SK-N-SH (cell line): Measurements from ENCODE around the gene EXOC7. TPM values are rescaled to one million over a fixed set of nuclear protein-coding genes. Genes with fewer than 3 reads are reported as not detected.

Experiments
- CTCF ChIA-PET: fragments of 300-600, 350-600 bp; formaldehyde crosslinking; extraction: SDS; loops from one replicate; lab custom pipeline; 2021; lab: Yijun Ruan, JAX
- POLR2A ChIA-PET: fragments of 350-600 bp; sonication (Branson Sonifier 250); formaldehyde crosslinking; extraction: SDS; loops from one replicate; lab custom pipeline; 2020; ENCODE audit warnings: antibody characterized with exemption, inconsistent platforms; lab: Yijun Ruan, JAX
- DNase-seq: peaks from one replicate; pipeline ENCODE4 v3.0.0; 2012
- H2AFZ ChIP-seq: fragments of 200-600 bp; sonication (generic); 2 replicates; pipeline ENCODE4 v1.8.1; 2016; ENCODE audit warnings: antibody characterized with exemption, mild to moderate bottlenecking, low read depth
- H3F3A ChIP-seq: fragments of 200-600 bp; sonication (generic); replicated peaks from 2 replicates; pipeline ENCODE3; 2016; ENCODE audit warnings: antibody characterized with exemption, mild to moderate bottlenecking; ENCODE audit not compliant: insufficient read depth
- H3K27ac ChIP-seq, 2 experiments: fragments of 200-500 bp in 1 of 2; fragments of 200-600 bp in 1 of 2; sonication (Bioruptor generic) in 1 of 2; sonication (generic), shearing (Covaris generic) in 1 of 2; 2 replicates each; pipeline versions ENCODE4 v1.5.1 to v1.6.1; 2014 to 2016; ENCODE audit warnings: low read depth in 2 of 2, inconsistent platforms in 1 of 2, low read length in 1 of 2, mild to moderate bottlenecking in 1 of 2, mixed read lengths in 1 of 2
- H3K27me3 ChIP-seq: fragments of 200-600 bp; sonication (generic), shearing (Covaris generic); 2 replicates; pipeline ENCODE4 v1.6.1; 2016; ENCODE audit warnings: mixed run types; ENCODE audit not compliant: insufficient read depth
- H3K36me3 ChIP-seq, 2 experiments: fragments of 200-500 bp in 1 of 2; fragments of 200-600 bp in 1 of 2; sonication (Bioruptor generic) in 1 of 2; sonication (generic) in 1 of 2; replicated peaks in 1 of 2; 2 replicates each; pipeline versions ENCODE3 to v1.5.1; 2014 to 2016; ENCODE audit warnings: low read length in 1 of 2, mild to moderate bottlenecking in 1 of 2; ENCODE audit not compliant: insufficient read depth in 2 of 2, control insufficient read depth in 1 of 2
- H3K4me1 ChIP-seq, 2 experiments: fragments of 200-500 bp in 1 of 2; fragments of 200-600 bp in 1 of 2; sonication (Bioruptor generic) in 1 of 2; sonication (generic), shearing (Covaris generic) in 1 of 2; 2 replicates each; pipeline versions ENCODE4 v1.5.1 to v1.6.1; 2014 to 2016; ENCODE audit warnings: low read depth in 1 of 2, low read length in 1 of 2, mixed run types in 1 of 2; ENCODE audit not compliant: insufficient read depth in 2 of 2, control insufficient read depth in 1 of 2
- H3K4me2 ChIP-seq: fragments of 200-600 bp; sonication (generic), shearing (Covaris generic); 2 replicates; pipeline ENCODE4 v1.6.1; 2017; ENCODE audit warnings: mixed run types
- H3K4me3 ChIP-seq, 2 experiments: fragments of 200-500 bp in 1 of 2; fragments of 200-600 bp in 1 of 2; sonication (Bioruptor generic) in 1 of 2; sonication (generic), shearing (Covaris generic) in 1 of 2; 2 replicates each; pipeline versions ENCODE4 v1.5.1 to v1.8.1; 2014 to 2016; ENCODE audit warnings: low read depth in 2 of 2, inconsistent platforms in 1 of 2, low read length in 1 of 2, mild to moderate bottlenecking in 1 of 2, mixed read lengths in 1 of 2, moderate library complexity in 1 of 2
- H3K79me2 ChIP-seq: fragments of 200-600 bp; sonication (generic); 2 replicates; pipeline ENCODE4 v1.8.1; 2017; ENCODE audit warnings: mild to moderate bottlenecking; ENCODE audit not compliant: insufficient read depth
- H3K9ac ChIP-seq: fragments of 200-600 bp; sonication (generic); 2 replicates; pipeline ENCODE4 v1.6.1; 2017; ENCODE audit warnings: mixed run types
- H3K9me2 ChIP-seq: fragments of 200-600 bp; sonication (generic); 2 replicates; pipeline ENCODE4 v1.6.1; 2017; ENCODE audit warnings: mixed run types
- H3K9me3 ChIP-seq: fragments of 200-600 bp; sonication (generic); 2 replicates; pipeline ENCODE4 v1.6.1; 2017; ENCODE audit warnings: mixed run types, mild to moderate bottlenecking, moderate library complexity
- H4K20me1 ChIP-seq: fragments of 200-600 bp; sonication (generic); 2 replicates; pipeline ENCODE4 v1.6.1; 2017; ENCODE audit warnings: mild to moderate bottlenecking, mixed run types; ENCODE audit not compliant: insufficient read depth
- GATA2 ChIP-seq: sonication (generic); formaldehyde crosslinking; IDR thresholded peaks from 2 replicates; pipeline ENCODE4 v1.5.0; 2020; ENCODE audit warnings: mild to moderate bottlenecking, missing genetic modification reagents
- MXI1 ChIP-seq: IDR thresholded peaks from 2 replicates; pipeline ENCODE4 v1.6.1; 2012; ENCODE audit warnings: mild to moderate bottlenecking, low read depth, low read length, improper control_type of control experiment
- SMC3 ChIP-seq: IDR thresholded peaks from 2 replicates; pipeline ENCODE4 v1.6.1; 2012; ENCODE audit warnings: low read depth, low read length, improper control_type of control experiment
- TAF1 ChIP-seq: IDR thresholded peaks from 2 replicates; pipeline ENCODE4 v1.6.1; 2012; ENCODE audit warnings: low read depth, mild to moderate bottlenecking, low read length, moderate library complexity, borderline replicate concordance
- TCF12 ChIP-seq: IDR thresholded peaks from 2 replicates; pipeline ENCODE4 v1.4.0; 2012
- YY1 ChIP-seq: IDR thresholded peaks from 2 replicates; pipeline ENCODE4 v1.4.0; 2012; ENCODE audit warnings: low read depth, mild to moderate bottlenecking
- WGBS: methylation state at CpG from one replicate; pipeline ENCODE4 v1.1.6; 2017; ENCODE audit warnings: low lambda C conversion rate; 5-methylcytosine and 5-hydroxymethylcytosine counted together
- polyA plus RNA-seq, 3 experiments: library from polyadenylated mRNA; depleted of rRNA; stranded (reverse); fragments of >200 nt; gene quantifications; 2 replicates each; pipeline ENCODE4 v1.2.3, GENCODE V29; 2012
- TF ChIP-seq, protein P1 (sequence below): IDR thresholded peaks from 2 replicates; pipeline ENCODE4 v1.6.1; 2012; ENCODE audit warnings: mild to moderate bottlenecking, low read depth, low read length, moderate library complexity
- TF ChIP-seq, protein P2 (sequence below): fragments of 150-350 bp; IDR thresholded peaks from 2 replicates; pipeline ENCODE4 v1.6.1; 2016; ENCODE audit warnings: mild to moderate bottlenecking, low read depth, low read length
- TF ChIP-seq, protein P3 (sequence below): IDR thresholded peaks from 2 replicates; pipeline ENCODE4; 2012

EXOC7 gene
- polyA plus RNA-seq, 1 of the 3 experiments (the other 2 are of a cell fraction), result 129 TPM

DNA sequence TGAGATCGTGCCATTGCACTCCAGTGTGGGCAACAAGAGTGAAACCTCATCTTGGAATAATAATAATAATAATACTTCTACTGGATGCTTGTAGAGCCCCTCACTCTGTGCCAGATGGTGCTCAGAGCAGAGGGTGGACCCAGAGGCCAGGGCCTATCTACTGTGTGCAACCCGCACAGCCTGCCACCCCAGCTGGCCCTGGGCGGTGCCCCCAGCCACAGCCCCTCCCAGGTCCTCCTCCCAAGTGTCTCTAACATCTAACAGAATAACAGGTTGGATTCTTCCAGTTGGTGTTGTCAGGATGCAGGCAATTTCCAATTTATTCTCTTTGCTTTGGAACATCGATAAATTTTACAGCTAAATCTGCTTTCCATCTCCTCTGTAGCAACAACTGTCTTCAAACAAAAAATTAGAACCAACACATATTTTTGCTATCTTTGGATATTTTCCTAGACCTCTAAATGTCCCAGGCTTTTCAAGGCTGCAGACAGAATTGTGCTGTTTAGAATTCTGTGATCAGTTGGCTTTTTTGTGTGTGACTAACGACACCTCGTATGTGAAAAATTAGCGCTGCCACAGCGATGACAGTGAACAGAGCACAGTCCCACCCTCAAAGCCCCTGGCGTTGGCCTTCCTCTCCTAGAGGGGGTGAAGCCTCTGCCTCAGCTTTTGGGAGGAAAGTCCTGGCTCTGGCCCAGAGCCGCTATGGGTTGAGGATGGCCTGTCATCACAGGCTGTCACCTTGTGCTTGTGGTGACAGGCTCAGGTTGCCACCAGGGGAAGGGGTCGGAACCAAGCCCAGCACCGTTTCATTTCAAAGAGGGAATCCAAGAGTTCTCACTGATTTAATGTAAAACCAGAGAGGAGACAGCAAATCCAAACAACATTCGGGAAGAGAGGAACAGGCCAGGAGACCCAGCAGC, 68.9 kb downstream of the EXOC7 start:
- Histone ChIP-seq H3K79me2 (no peaks in the 10 kb centered on the region), H3K9me3 (no peaks in the 10 kb centered on the region), H3K9ac (no peak overlapping the region), H3K4me1 (peaks cover 4 to 15% of the 10 kb centered on the region in 2 experiments; a peak in 2 of 4 replicates), H3K9me2 (no peaks in the 10 kb centered on the region), H2AFZ (no peak overlapping the region), H3K27me3 (no peaks in the 10 kb centered on the region), H3K27ac (no peak overlapping the region), H4K20me1 (no peaks in the 10 kb centered on the region), H3F3A (peaks cover 16% of the 10 kb centered on the region), H3K36me3 (peaks cover 16 to 18% of the 10 kb centered on the region in 2 experiments), H3K4me3 (no peak overlapping the region), H3K4me2 (no peak overlapping the region)
- WGBS, result 93% methylated on average over 13 of the region's 13 CpGs
- no peak for DNase-seq
- ChIA-PET POLR2A (no interaction called here), CTCF (interaction anchor here (1.0 to 13.5 kb wide), 5 partner anchors 15 to 35 kb away, joined by 3 to 133 read pairs (median 4); no protein-coding TSS in a partner anchor)
- TF ChIP-seq, protein P1, sequence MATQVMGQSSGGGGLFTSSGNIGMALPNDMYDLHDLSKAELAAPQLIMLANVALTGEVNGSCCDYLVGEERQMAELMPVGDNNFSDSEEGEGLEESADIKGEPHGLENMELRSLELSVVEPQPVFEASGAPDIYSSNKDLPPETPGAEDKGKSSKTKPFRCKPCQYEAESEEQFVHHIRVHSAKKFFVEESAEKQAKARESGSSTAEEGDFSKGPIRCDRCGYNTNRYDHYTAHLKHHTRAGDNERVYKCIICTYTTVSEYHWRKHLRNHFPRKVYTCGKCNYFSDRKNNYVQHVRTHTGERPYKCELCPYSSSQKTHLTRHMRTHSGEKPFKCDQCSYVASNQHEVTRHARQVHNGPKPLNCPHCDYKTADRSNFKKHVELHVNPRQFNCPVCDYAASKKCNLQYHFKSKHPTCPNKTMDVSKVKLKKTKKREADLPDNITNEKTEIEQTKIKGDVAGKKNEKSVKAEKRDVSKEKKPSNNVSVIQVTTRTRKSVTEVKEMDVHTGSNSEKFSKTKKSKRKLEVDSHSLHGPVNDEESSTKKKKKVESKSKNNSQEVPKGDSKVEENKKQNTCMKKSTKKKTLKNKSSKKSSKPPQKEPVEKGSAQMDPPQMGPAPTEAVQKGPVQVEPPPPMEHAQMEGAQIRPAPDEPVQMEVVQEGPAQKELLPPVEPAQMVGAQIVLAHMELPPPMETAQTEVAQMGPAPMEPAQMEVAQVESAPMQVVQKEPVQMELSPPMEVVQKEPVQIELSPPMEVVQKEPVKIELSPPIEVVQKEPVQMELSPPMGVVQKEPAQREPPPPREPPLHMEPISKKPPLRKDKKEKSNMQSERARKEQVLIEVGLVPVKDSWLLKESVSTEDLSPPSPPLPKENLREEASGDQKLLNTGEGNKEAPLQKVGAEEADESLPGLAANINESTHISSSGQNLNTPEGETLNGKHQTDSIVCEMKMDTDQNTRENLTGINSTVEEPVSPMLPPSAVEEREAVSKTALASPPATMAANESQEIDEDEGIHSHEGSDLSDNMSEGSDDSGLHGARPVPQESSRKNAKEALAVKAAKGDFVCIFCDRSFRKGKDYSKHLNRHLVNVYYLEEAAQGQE, result no peak
- TF ChIP-seq, protein P2, sequence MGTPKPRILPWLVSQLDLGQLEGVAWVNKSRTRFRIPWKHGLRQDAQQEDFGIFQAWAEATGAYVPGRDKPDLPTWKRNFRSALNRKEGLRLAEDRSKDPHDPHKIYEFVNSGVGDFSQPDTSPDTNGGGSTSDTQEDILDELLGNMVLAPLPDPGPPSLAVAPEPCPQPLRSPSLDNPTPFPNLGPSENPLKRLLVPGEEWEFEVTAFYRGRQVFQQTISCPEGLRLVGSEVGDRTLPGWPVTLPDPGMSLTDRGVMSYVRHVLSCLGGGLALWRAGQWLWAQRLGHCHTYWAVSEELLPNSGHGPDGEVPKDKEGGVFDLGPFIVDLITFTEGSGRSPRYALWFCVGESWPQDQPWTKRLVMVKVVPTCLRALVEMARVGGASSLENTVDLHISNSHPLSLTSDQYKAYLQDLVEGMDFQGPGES, result no peak
- TF ChIP-seq YY1, result no peak
- no peak for TF ChIP-seq MXI1
- TF ChIP-seq, protein P3, sequence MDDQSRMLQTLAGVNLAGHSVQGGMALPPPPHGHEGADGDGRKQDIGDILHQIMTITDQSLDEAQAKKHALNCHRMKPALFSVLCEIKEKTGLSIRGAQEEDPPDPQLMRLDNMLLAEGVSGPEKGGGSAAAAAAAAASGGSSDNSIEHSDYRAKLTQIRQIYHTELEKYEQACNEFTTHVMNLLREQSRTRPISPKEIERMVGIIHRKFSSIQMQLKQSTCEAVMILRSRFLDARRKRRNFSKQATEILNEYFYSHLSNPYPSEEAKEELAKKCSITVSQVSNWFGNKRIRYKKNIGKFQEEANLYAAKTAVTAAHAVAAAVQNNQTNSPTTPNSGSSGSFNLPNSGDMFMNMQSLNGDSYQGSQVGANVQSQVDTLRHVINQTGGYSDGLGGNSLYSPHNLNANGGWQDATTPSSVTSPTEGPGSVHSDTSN, result no peak
- TF ChIP-seq SMC3, result no peak
- TF ChIP-seq TAF1, result no peak
- no peak for TF ChIP-seq GATA2
- no peak for TF ChIP-seq TCF12
